CD4-positive, alpha-beta T cell treated with Interleukin-6 for 4 hours (primary cell): ENCODE data around the gene WDR83.

Source experiments
- DNase-seq: peaks from one replicate; pipeline ENCODE4 v3.0.0-alpha.2; 2020; ENCODE audit warnings: mixed read lengths

WDR83 gene

GRCh38 chr19:12720296-12720695 lies 53.7 kb downstream of the WDR83 start:
- DNase-seq, result no peak

GRCh38 chr19:12720851-12721655 lies 54.4 kb downstream of the WDR83 start:
- peak; percentile 33 for DNase-seq

- peak; percentile 59 for DNase-seq
Observed at GRCh38 chr19:12721656-12722565, 55.3 kb downstream of the WDR83 start.

GRCh38 chr19:12722566-12723380 lies 56.2 kb downstream of the WDR83 start:
- peak; percentile 95 for DNase-seq

- DNase-seq, result no peak
Observed at GRCh38 chr19:12723381-12723640, 56.7 kb downstream of the WDR83 start.

GRCh38 chr19:12723641-12724426 lies 57.2 kb downstream of the WDR83 start, which contains the start of gene TNPO2:
Gene TNPO2, minus strand, starts transcription at chr19:12723932. Its CDS starts 2,955 bp downstream, at chr19:12720977.
- peak; percentile 75 for DNase-seq
